Stimulated activated CD4-positive, alpha-beta T cell treated with anti-CD3 and anti-CD28 coated beads, Interleukin-4, amount 100 ng/mL, for 1 hour (primary cell): ENCODE results near the gene ATP6V0A1.
"Not testable (repeated sequence)": the region's sequence is repeated elsewhere in the genome, so short reads cannot be mapped to it uniquely, and the experiment has no call there.

ENCODE experiments used
- DNase-seq: peaks from one replicate; pipeline ENCODE4 v3.0.0-alpha.2; 2020

The ATP6V0A1 gene

DNA sequence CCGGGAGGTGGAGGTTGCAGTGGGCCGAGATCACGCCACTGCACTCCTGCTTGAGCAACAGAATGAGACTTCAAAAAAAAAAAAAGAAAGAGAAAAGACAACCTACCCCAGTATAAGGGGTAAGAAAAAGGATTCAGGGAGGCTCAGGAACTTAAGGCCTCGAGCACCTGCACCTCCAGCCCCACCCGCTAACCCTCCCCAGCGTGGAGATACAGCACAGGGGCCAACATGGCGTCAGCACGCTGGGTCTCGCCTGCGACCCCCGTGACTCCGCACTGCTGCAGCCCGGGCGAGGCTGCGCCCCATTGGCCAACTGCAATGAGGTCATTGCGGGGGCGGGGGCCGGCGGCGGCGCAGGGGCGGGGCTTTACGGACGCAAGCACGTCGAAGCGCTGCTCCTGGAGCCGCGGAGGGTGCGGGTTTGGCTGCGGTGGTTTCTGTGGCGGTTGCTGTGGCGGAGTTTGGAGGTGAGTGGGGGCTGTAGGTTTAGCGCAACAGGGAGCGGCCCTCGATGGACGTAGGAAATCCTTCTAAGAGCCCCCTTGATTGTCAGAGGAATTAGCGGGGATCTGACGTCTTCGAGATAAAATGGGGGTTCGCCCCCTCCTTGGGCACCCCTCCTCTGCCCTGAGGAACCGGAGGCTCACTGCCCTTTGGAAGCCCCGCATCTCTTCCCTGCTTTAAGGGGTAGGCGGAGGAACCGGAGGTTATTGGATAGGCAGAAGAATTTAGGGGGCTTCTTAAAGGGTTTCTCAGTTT lies at the start of gene ATP6V0A1:
TSS of gene ATP6V0A1 (plus strand) at position 382 of the 759 bp plus-strand sequence. CDS start 2,017 bp downstream, outside the sequence.
- DNase-seq, result peak; percentile 91

DNA sequence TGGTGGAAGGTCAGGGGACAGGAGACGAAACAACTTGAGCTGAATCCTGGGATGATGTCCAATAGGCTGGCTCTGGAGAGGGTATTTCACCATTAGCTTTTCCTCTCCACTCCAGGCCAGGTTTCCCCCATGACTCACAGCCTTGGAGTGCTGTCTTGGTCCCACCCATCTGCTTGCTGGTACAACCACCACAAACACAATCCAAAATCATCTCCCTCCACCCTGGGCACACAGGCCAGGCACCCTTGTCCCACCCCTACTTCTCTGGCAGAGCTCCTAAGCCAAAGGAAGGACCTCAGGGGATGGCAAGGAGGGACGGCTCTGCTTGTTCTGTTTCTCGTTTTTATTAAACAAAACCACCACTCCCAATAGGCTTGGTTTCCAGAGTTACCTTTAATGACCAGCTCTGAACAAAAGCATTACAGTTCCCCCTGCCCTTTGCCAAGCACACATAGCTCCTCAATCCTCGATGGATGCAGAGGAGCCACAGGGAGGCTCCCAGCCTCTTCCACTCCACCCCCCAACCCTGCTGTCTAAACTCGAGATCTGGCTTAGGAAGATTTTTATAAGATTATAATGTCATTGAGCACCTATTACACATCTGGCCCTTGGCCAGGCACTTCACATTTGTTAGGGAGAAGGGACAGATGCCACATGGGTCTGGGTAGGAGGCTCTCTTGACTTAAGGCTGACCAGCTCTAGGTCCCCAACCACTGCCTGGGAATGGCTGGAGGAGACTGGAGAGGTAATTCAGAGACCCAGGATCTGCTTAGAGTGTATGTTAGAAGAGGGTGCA lies 49.0 kb upstream of the ATP6V0A1 start:
- DNase-seq, result no peak

DNA sequence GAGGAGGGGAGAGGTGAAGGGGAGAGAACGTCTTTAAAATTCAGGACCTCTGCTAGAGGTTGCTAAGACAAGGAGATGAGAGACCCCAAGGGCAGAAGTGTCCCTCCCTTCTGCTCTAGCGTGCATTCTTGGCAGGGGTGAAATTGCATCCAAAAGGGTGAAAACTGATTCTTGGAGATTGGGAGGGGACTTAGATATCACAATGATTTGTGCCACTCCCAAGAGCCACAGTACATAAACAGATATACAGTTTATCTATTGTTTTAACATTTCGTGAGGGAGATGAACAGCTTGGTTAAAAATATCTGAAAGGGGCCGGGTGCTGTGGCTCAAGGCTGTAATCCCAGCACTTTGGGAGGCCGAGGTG lies 48.4 kb upstream of the ATP6V0A1 start:
- no peak for DNase-seq

DNA sequence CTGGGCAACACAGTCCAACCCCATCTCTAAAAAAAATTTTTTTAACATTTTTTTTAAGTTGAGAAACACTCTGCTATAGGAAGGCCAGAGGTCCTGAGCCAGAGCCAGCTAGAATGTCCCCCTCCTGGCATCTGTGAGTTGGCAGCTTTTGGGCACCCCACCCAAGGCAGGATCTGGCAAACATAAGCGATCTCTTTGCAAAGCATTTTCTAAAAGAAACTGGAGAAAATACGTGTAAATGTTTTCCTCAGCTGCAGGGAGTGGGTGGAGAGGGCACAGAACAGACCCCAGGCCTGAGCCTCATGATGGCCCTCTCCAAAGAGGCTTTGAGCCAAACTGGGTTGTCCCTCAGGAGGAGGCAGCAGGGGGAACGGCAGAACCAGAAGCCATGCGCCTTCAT lies 47.3 kb upstream of the ATP6V0A1 start:
- no peak for DNase-seq

DNA sequence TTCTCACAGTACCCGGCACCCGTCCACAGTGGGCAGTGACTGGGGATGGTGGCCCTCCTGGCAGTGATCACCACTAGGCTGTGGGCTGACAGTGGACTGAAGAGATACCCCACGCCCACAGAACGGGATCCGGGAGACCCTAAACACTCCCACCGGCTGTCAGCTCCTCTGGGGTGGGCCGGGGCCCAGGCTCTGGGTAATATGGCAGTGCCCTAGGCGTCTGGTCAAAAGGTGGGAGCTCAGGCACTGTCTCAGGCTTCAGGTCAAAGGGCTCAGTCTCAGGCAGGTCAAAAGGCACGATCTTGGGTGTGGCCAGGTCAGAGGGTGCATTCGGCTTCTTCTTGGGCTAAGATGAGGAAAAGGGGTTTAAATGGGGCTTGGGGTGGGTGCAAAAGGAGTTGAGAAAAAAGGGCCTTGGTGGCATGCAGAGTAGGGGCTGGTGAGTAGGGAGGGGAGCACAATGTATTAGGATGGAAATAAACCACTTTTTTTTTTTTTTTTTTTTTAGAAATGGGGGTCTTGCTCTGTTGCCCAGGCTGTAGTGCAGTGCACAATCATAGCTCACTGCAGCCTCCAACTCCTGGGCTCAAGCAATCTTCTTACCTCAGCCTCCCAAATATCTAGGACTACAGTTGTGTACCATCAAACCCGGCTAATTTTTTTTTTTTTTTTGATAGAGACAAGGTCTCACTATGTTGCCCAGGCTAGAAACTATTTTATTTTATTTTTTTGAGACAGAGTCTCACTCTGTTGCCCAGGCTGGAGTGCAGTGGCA lies 46.6 kb upstream of the ATP6V0A1 start:
- DNase-seq, result no peak

DNA sequence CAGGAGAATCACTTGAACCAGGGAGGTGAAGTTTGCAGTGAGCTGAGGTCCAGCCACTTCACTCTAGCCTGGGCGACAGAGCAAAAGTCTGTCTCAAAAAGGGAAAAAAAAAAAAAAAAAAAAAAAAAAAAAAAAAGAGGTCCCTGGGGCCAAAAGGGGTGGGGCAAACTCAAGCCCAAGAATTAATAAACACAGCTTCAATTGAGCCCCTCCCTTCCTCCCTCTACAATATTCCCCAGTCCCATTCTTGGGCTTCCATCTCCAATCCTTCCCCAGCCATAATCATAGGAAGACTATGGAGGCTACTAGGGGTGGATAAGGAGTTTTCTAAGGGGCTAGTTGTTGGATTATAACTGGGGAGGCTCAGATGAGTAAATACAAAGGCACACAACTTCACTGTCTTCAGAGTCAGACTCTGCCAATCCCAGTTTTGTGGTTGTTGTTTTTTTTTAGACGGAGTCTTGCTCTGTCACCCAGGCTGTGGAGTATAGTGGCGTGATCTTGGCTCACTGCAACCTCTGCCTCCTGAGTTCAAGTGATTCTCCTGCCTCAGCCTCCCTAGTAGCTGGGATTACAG lies 45.1 kb upstream of the ATP6V0A1 start:
- DNase-seq, result no peak

DNA sequence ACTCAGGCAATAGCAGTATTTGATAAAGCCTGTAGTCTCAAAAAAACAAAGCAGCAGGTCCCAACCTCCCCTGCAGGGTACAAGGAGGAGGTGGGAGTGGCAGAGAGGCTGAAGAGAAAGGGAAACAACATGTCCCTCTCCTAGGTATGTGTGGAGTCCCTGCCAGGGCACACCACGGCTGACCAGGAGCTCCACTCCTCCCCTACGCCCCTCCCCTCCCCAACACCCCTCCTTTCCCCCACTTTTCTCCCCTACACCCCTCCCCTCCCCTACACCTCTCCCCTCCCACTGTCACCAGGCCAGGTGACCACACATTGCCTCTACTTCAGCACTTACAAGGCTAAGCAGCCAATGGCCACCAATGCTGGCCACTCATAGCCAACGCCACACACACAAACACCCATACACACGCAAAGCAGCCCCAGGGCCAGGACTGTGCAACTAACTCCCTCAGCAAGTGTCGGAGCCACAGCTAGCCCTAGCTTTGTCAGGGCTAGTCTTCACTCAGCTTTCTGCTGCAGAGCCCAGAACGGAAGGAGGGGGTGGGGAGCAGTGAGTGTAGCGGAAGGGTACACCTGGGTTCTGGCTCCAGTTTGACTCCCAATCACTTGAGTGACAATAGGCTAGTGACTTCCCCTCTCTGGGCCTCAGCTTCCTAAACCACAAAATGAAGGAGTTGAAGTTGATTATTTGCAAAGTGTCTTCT lies 43.8 kb upstream of the ATP6V0A1 start:
- DNase-seq, result peak; percentile 64

DNA sequence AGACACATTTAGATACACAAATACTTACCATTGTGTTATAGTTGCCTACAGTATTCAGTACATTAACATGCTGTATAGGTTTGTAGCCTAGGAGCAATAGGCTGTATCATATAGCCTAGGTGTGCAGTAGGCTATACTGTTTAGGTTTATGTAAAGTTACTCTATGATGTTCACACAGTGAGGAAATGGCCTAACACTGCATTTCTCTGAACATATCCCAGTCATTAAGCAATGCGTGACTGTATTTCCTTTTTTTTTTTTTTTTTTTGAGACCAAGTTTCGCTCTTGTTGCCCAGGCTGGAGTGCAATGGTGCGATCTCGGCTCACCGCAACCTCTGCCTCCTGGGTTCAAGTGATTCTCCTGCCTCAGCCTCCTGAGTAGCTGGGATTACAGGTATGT lies 40.7 kb upstream of the ATP6V0A1 start:
- DNase-seq, result not testable (repeated sequence)

DNA sequence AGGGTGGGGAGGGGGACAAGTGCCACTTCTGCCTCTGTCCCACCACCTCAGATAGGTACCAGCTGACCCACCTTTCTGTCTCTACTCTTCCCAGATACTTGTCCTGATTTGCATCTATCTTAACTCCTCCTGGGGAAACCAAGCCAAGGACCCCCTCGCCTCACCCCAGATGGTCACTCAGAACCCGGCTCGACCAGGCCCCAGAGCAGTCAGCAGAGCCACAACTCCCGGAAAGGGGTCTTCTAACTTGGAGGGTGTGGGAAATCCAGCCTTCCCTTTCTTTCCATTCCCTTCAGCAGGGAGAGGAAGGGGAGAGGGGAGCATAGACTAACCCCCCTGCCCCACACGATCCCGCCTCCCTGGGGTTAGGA lies 37.6 kb upstream of the ATP6V0A1 start:
- no peak for DNase-seq

DNA sequence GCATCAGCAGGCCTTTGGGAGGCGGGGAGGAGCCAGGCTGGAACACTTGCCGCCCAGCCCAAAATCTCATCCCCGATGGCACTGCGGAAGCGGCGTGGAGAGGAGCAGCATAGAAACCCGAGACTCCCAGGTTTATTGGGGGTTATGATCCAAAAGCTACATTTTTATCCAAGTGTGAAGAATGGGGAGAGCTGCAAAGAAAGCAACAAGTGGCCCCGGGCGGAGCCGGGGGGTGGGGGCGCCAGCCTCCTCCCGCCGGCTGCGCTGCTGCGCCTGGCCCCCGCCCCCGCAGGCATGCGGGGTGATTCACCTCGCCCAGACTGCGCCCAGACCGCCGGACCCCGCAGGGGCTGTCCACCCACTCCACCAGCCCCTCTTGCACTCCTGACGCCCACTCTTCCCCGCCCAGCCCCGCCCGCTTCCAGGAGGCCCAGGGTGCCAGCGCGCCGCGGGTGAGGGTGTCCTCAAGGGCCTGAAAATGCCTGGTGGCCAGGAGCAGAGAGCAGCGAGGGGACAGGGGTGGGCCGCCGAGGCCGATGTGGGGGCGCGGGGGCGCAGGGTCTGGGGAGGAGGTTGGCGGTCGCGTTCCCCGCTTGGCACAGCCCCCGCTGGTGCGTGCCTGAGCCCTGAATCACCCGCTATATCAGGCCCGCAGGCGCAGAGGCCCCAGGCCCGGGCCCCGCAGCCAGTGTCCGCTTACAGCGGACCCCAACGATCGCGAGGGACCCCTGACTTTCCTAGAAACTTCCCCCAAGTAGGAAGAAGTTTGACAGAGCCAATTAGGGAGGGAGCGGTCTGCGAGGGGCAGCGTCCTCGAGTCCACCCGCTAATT lies 37.0 kb upstream of the ATP6V0A1 start:
- peak; percentile 23 for DNase-seq

DNA sequence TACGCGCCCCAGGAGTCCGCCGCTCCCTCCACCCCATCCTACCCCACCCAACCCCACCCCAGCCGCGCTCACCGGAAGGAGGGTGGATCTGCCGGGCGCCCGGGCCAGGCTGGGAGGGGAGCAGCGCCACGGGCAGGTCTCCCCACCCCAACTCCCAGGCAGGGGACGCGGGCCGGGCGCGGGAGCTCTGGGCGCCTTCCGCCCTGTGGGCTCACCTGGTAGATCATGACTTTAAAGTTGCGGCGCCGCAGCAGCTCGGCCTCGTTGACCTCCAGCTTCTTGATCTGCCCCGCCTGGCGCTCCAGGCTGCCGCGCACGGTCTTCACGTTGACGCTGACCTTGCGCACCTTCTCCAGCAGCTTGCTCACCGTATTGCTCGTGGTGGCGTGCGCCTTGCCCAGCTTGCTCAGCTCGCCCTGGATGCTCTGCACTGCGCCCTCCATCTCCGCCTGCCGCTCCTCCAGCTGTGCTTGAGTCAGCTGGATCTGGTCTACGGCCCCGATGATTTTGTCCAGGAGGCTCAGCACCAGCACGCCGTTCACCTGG lies 36.2 kb upstream of the ATP6V0A1 start:
- peak; percentile 40 for DNase-seq

DNA sequence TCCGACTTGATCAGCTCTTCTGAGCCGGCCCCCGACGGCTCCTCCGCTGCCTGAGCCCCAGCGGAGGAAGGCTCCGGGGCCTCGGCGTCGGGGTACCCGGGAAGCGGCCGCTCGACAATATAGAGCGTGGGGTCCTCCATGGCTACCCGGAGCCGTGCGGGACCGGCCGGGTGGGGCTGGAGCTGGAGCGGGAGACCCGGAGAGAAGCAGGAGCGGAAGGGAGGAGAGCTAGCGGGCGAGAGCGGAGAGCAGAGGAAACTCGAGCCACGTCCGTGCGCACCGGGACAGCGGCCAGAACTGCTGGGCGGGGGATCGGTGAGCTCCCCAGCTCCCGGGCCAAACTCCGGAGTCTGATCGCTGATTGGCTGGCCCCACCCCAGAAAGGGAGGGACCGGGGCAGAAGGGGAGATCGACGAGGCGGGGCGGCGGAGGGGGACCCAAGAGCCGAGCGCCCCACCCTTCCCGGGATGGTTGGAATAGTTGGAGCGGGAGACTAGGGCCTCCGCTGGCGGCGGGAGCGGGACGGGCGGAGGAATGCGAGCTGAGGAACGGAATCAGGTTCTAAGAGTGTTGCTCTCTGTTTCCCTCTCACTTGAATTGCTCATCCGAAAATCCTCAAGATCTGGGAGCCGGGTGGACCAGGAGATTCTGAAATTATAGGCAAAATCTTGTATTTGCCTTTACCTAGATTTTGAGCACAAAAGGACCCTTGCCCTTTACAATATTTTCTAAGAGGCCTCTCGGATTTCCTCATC lies 35.5 kb upstream of the ATP6V0A1 start, which contains the start of gene CAVIN1:
TSS of gene CAVIN1 (minus strand) at position 299 of the 755 bp plus-strand sequence. CDS start at position 140, 159 bp downstream.
- peak; percentile 24 for DNase-seq

DNA sequence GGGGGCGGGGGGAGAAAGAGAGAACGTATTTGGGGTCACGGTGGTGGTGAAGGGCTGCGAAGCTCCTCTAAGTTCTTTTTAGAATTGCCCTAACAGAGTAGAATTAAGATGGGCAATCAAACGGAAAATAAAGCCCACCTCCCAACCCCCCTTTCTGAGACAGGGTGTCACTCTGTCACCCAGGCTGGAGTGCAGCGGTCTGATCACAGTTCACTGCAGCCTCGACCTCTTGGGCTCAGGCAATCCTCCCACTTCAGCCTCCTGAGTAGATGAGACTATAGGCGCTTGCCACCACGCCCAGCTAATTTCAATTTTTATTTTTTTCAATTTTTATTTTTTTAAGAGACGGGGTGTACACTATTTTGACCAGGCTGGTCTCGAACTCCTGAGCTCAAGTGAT lies 34.9 kb upstream of the ATP6V0A1 start:
- DNase-seq, result no peak

DNA sequence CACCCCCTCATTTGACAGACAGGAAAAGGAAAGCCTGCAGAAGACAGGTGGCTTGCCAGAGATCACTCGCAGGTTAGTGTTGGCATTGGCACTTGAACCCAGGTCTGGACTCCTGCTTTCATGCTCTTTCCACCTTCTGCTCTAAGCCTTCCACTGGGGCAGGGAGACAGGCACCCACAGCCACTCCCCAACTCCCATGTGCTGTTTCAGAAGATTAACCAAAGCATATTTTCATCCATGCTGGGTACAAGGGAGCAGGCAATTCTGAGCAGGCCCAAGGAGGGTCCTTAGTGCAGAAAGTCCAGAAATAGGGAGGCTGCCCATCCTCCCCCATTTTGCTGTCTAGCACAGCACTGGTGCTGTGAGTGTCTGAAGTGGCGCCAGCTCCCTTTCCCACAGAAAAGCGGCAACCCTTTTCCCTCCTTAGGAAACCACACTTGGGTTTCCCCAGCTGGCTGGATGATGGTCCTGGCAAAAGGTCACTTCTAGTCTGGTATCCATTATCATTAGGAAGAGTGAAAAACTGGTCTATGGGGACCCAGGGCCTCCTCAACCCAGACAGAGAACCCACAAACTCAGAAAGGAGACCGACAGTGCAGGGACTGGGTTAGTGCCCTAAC lies 33.6 kb upstream of the ATP6V0A1 start:
- no peak for DNase-seq

DNA sequence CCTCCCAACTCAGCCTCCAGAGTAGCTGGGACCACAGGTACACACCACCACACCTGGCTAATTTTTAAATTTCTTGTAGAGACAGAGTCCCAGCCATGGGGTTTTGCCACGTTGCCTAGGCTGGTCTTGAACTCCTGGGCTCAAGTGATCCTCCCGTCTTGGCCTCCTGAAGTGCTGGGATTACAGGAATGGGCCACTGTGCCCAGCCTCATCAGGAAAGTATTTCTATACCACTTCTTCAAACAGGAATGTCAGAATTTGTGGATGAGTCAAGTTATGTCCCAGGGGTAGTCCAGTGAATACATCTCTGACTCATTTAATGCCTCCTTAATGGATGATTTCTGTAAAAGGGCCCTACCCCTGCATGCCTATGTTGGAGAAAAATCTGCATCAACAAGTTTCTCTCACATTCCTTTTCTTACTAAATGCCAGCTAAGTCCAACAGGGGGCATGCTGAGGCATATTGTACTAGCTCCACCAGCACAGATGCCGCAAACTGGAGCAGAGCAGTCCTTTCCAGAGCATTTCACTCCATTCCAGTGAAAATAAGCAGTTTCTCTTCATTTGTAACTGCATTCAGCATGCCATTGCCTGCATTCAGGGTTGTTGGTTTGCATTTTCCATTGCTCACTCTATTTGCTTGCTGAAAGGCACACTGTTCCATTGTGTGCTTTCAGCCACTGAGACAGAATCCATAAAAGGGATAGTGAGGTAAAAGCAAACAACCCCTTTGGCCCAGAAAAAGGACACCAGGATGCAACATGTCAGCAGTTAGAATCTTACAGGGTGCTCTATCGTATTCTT lies 30.3 kb upstream of the ATP6V0A1 start:
- DNase-seq, result no peak

DNA sequence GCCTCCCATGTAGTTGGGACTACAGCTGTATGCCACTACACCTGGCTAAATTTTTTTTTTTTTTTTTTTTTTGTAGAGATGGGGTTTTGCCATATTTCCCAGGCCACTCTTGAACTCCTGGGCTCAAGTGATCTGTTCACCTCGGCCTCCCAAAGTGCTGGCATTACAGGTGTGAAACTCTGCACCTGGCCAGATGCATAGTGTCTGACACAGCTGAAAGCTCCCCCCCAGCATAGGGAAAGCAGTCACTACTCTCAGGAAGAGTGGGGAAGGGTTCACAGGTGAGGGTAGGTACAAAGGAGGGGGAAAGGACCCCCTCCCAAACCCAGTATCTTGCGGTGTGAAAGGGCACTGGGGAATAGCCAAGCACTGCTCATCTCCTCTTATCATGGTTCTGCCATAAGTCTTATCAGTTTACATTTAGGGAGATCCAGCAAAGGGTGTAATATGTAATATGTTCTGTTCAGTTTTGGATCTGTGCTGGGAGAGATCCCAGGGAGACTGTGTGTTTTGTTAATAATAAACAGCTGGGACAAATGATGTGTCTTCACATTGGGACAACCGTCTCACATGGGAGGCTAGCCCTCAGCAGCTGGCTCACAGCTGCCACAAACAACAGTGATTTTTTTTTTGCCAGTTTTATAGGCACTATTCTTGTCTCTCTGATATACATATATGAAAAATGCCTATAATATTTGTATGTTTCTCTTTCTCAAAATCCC lies 28.8 kb upstream of the ATP6V0A1 start:
- no peak for DNase-seq

DNA sequence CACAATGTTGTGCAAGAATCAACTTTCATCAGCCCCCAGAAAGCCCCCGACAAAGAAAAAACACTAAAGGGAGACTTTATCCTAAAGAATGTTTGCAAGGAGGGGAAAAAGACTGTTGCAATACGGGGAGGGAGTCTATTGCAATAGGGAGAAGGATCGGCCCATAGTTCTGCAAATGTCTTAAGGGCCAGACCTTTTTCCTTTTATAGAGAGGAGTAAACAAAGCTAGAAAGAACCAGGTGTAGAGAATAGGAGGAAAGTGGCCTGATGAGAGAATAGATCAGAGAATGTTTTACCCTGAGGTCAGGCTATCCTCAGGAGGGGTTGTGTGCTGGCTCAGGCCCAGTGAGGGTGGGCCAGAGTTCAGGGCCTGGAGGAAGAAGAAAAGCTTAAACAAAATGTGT lies 26.9 kb upstream of the ATP6V0A1 start:
- no peak for DNase-seq

DNA sequence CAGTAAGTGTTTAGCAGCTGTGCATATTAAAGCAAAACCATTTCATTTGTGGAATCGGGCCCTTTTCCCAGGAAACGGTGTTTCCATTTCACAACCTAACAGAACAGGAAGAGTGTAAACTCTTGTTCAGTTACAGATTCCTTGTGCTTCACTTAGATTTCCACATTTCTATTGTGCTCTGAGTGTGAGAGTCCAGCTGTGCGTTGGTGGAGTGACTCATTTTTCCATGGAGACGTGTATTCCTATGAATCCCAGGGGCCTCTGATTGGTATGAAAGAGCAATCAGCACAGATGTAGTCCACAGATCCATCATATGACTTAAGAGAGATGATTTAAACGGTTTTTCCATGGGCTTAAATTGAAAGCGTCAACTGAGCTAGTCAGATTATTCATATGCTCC lies 22.3 kb upstream of the ATP6V0A1 start:
- no peak for DNase-seq
